ENCODE data around the gene SRRM4.
"Not testable (repeated sequence)": the region's sequence is repeated elsewhere in the genome, so short reads cannot be mapped to it uniquely, and the experiment has no call there.

Gene SRRM4

GRCh38 chr12:118981285-118982211, at the start of gene SRRM4:
TSS of gene SRRM4 (plus strand) at chr12:118981541. CDS start at chr12:118981883, 342 bp downstream.
- DNase-seq = peak in 1 of 2 experiments; percentile 23

GRCh38 chr12:118946256-118946655, 35.1 kb upstream of the SRRM4 start:
- no peak for DNase-seq

GRCh38 chr12:118958520-118958919, 22.8 kb upstream of the SRRM4 start:
- DNase-seq = no peak

- no peak for DNase-seq
These were observed 22.0 kb upstream of the SRRM4 start for GRCh38 chr12:118959348-118959747.

GRCh38 chr12:118959985-118960560, 21.3 kb upstream of the SRRM4 start:
- no peak for DNase-seq

GRCh38 chr12:118960865-118961264, 20.5 kb upstream of the SRRM4 start:
- no peak for DNase-seq

GRCh38 chr12:118964988-118965387, 16.4 kb upstream of the SRRM4 start:
- DNase-seq = no peak

- DNase-seq = no peak
These were observed 10.5 kb upstream of the SRRM4 start for GRCh38 chr12:118970856-118971255.

GRCh38 chr12:118972982-118973381, 8.4 kb upstream of the SRRM4 start:
- DNase-seq = no peak

GRCh38 chr12:118979763-118980406, 1.5 kb upstream of the SRRM4 start:
- peak; percentile 29 to 37 for DNase-seq

GRCh38 chr12:118980407-118981014, 830 bp upstream of the SRRM4 start:
- DNase-seq = no peak

- DNase-seq = no peak
These were observed 961 bp downstream of the SRRM4 start for GRCh38 chr12:118982302-118982701.

GRCh38 chr12:118982984-118983761, 1.8 kb downstream of the SRRM4 start:
- no peak for DNase-seq

- DNase-seq = no peak
These were observed 3.0 kb downstream of the SRRM4 start for GRCh38 chr12:118984161-118984943.

GRCh38 chr12:118986050-118986449, 4.7 kb downstream of the SRRM4 start:
- DNase-seq = no peak

- DNase-seq = no peak
These were observed 17.8 kb downstream of the SRRM4 start for GRCh38 chr12:118999107-118999506.

GRCh38 chr12:119005085-119005484, 23.7 kb downstream of the SRRM4 start:
- DNase-seq = no peak

- no peak for DNase-seq
These were observed 24.6 kb downstream of the SRRM4 start for GRCh38 chr12:119005913-119006312.

GRCh38 chr12:119006746-119007145, 25.4 kb downstream of the SRRM4 start:
- DNase-seq = no peak

GRCh38 chr12:119008273-119008672, 26.9 kb downstream of the SRRM4 start:
- DNase-seq = not testable (repeated sequence)

GRCh38 chr12:119008691-119009221, 27.4 kb downstream of the SRRM4 start:
- no peak for DNase-seq

Measured in activated T-cell treated with anti-CD3 and anti-CD28 coated beads, Interleukin-2, amount 50 U/mL, for 48 hours (primary cell).